ENCODE data around the gene RNASE8. TPM values are rescaled to one million over a fixed set of nuclear protein-coding genes. Genes with fewer than 3 reads are reported as not detected.

The RNASE8 gene
- total and polyA plus RNA-seq, 2 of the 8 experiments (the other 6 are each of a cell fraction or from before 2014, with no cell fraction given) = not detected

GRCh38 chr14:21069388-21070082, 11.9 kb downstream of the RNASE8 start (continued):
- TF ChIP-seq EZH2 (IDR thresholded peaks at IDR 0.05; ENCODE audit: low read depth, low read length, severe bottlenecking) (no peak), POLR2A (IDR thresholded peaks at IDR 0.05; ENCODE audit: control extremely low read depth in 1 of 2, low read depth in 2 of 2, low read length in 2 of 2) (peak in 1 of 2 experiments; percentile 16; a peak in 1 of 3 replicates), CBX8 (IDR thresholded peaks at IDR 0.05; ENCODE audit: borderline replicate concordance, low read depth, low read length) (no peak), TBP (IDR thresholded peaks at IDR 0.05; ENCODE audit: low read depth, low read length) (peak; percentile 31; the same call in 1 of the 2 replicates), JUN (IDR thresholded peaks at IDR 0.05; ENCODE audit: low read depth, low read length) (no peak), USF2 (IDR thresholded peaks at IDR 0.05; ENCODE audit: low read length) (no peak), EP300 (IDR thresholded peaks at IDR 0.05; ENCODE audit: borderline replicate concordance in 1 of 2, low read depth in 2 of 2, low read length in 2 of 2) (no peak), CEBPB (IDR thresholded peaks at IDR 0.05; ENCODE audit: low read depth, low read length) (no peak), CHD1 (IDR thresholded peaks at IDR 0.05; ENCODE audit: low read depth, low read length) (no peak), BRCA1 (IDR thresholded peaks at IDR 0.05; ENCODE audit: low read depth, low read length) (no peak), SP1 (IDR thresholded peaks at IDR 0.05; ENCODE audit: low read depth, low read length) (no peak), NRF1 (IDR thresholded peaks at IDR 0.05; ENCODE audit: low read depth, low read length) (no peak), MAFK (IDR thresholded peaks at IDR 0.05; ENCODE audit: low read depth, low read length) (no peak), FOSL1 (IDR thresholded peaks at IDR 0.05; ENCODE audit: insufficient read depth, low read depth, low read length) (no peak), YY1 (IDR thresholded peaks at IDR 0.05; ENCODE audit: low read depth, low read length) (peak; percentile 88), TAF7 (optimal IDR thresholded peaks at IDR 0.05; ENCODE audit: borderline replicate concordance, low read depth, low read length) (peak; percentile 58), SIRT6 (IDR thresholded peaks at IDR 0.05; ENCODE audit: low read length) (no peak), ATF2 (IDR thresholded peaks at IDR 0.05; ENCODE audit: low read length) (no peak), ASH2L (IDR thresholded peaks at IDR 0.05; ENCODE audit: low read length) (no peak), POLR2AphosphoS5 (IDR thresholded peaks at IDR 0.05; ENCODE audit: low read depth, low read length) (no peak; the same call in 1 of the 2 replicates)
- TF ChIP-seq, protein P1, sequence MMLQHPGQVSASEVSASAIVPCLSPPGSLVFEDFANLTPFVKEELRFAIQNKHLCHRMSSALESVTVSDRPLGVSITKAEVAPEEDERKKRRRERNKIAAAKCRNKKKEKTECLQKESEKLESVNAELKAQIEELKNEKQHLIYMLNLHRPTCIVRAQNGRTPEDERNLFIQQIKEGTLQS (IDR thresholded peaks at IDR 0.05; ENCODE audit: insufficient read depth, low read depth, low read length) = no peak
- TF ChIP-seq, protein P2, sequence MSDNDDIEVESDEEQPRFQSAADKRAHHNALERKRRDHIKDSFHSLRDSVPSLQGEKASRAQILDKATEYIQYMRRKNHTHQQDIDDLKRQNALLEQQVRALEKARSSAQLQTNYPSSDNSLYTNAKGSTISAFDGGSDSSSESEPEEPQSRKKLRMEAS (IDR thresholded peaks at IDR 0.05) = no peak
